Neural crest cell (in vitro differentiated cells): ENCODE measurements around the gene PLCB1. TPM values are rescaled to one million over a fixed set of nuclear protein-coding genes. Genes with fewer than 3 reads are reported as not detected.

Experiments
- DNase-seq: peaks from one replicate; pipeline ENCODE4 v3.0.0; 2021; ENCODE audit warnings: low read depth, mixed read lengths, low spot score
- H3K27ac Mint-ChIP-seq: one replicate; pipeline ENCODE4 v1.8.0; 2021; ENCODE audit warnings: mild to moderate bottlenecking, mixed read lengths; ENCODE audit not compliant: unreplicated experiment
- H3K27me3 Mint-ChIP-seq: 2 replicates; pipeline ENCODE4 v1.8.0; 2021; ENCODE audit warnings: low read depth, mild to moderate bottlenecking, mixed read lengths
- H3K36me3 Mint-ChIP-seq: 2 replicates; pipeline ENCODE4 v1.8.0; 2021; ENCODE audit warnings: low read depth, mild to moderate bottlenecking, mixed read lengths
- H3K4me1 Mint-ChIP-seq: 2 replicates; pipeline ENCODE4 v1.8.0; 2021; ENCODE audit warnings: mixed read lengths
- H3K4me3 Mint-ChIP-seq: one replicate; pipeline ENCODE4 v1.8.0; 2021; ENCODE audit warnings: mild to moderate bottlenecking, mixed read lengths
- H3K9me3 Mint-ChIP-seq: 2 replicates; pipeline ENCODE4 v1.8.0; 2021; ENCODE audit warnings: mixed read lengths
- CTCF ChIP-seq: fragments of 200-600 bp; sonication (generic); conservative IDR thresholded peaks from 2 replicates; pipeline ENCODE4 v1.5.0; 2021; ENCODE audit warnings: antibody characterized with exemption, mild to moderate bottlenecking
- total RNA-seq: library from RNA; stranded (reverse); gene quantifications from 2 replicates; pipeline ENCODE4 v1.2.1, GENCODE V29; 2021

Gene PLCB1
- total RNA-seq, 1 donor from 2014 or later = 13.7 TPM

GRCh38 chr20:8132484-8133309 lies 631 bp downstream of the PLCB1 start:
- TF ChIP-seq CTCF = no peak
- peaks cover 19% of the 10 kb centered on the region for H3K4me1 Mint-ChIP-seq
- DNase-seq = no peak
- peaks cover 56% of the 10 kb centered on the region for H3K27me3 Mint-ChIP-seq
- H3K4me3 Mint-ChIP-seq = peak overlapping the region; percentile 83
- H3K36me3 Mint-ChIP-seq = no peaks in the 10 kb centered on the region
- H3K27ac Mint-ChIP-seq = no peak overlapping the region
- H3K9me3 Mint-ChIP-seq = no peaks in the 10 kb centered on the region

GRCh38 chr20:8133310-8133768 lies 1.3 kb downstream of the PLCB1 start:
- Mint-ChIP-seq H3K4me1 (peaks cover 14% of the 10 kb centered on the region), H3K4me3 (peak overlapping the region; percentile 83), H3K27ac (no peak overlapping the region), H3K36me3 (no peaks in the 10 kb centered on the region), H3K27me3 (peaks cover 56% of the 10 kb centered on the region), H3K9me3 (no peaks in the 10 kb centered on the region)
- no peak for TF ChIP-seq CTCF
- no peak for DNase-seq

GRCh38 chr20:8133851-8134451 lies 1.9 kb downstream of the PLCB1 start:
- Mint-ChIP-seq H3K4me1 (peaks cover 9% of the 10 kb centered on the region), H3K27ac (no peak overlapping the region), H3K27me3 (peaks cover 56% of the 10 kb centered on the region), H3K4me3 (peak overlapping the region; percentile 83), H3K36me3 (no peaks in the 10 kb centered on the region), H3K9me3 (no peaks in the 10 kb centered on the region)
- no peak for TF ChIP-seq CTCF
- no peak for DNase-seq

GRCh38 chr20:8139899-8140298 lies 7.8 kb downstream of the PLCB1 start:
- Mint-ChIP-seq H3K36me3 (no peaks in the 10 kb centered on the region), H3K9me3 (no peaks in the 10 kb centered on the region), H3K27me3 (peaks cover 16% of the 10 kb centered on the region), H3K4me3 (no peak overlapping the region), H3K4me1 (no peaks in the 10 kb centered on the region), H3K27ac (no peak overlapping the region)
- DNase-seq = no peak
- no peak for TF ChIP-seq CTCF

GRCh38 chr20:8143474-8143873 lies 11.4 kb downstream of the PLCB1 start:
- Mint-ChIP-seq H3K9me3 (no peaks in the 10 kb centered on the region), H3K4me1 (no peaks in the 10 kb centered on the region), H3K27me3 (no peaks in the 10 kb centered on the region), H3K36me3 (no peaks in the 10 kb centered on the region), H3K27ac (no peak overlapping the region), H3K4me3 (no peak overlapping the region)
- DNase-seq = no peak
- no peak for TF ChIP-seq CTCF
